ENCODE data around the gene TRPM5. TPM values are rescaled to one million over a fixed set of nuclear protein-coding genes. Genes with fewer than 3 reads are reported as not detected.

TRPM5 gene
- total RNA-seq, 3 donors from 2014 or later = 2.2 to 3.7 (median 2.5) TPM

GRCh38 chr11:2434506-2435255 is 9.6 kb downstream of the TRPM5 start:
- no peak for TF ChIP-seq CTCF (IDR thresholded peaks at IDR 0.05)
- no peak for ATAC-seq
- Histone ChIP-seq H3K9me3 (no peaks in the 10 kb centered on the region), H3K36me3 (ENCODE audit: low read depth) (no peaks in the 10 kb centered on the region), H3K4me3 (no peak overlapping the region), H3K4me1 (ENCODE audit: low read depth) (no peaks in the 10 kb centered on the region)
- DNase-seq = peak in 1 of 3 donors; percentile 10
- intact Hi-C loops (cut with DNase I, micrococcal nuclease) = no loop called here

GRCh38 chr11:2434008-2434407 is 10.3 kb downstream of the TRPM5 start:
- no peak for TF ChIP-seq CTCF (IDR thresholded peaks at IDR 0.05)
- DNase-seq (peak in 1 of 3 donors; percentile 16), ATAC-seq (peak; percentile 9)
- no peaks in the 10 kb centered on the region for H3K4me1 ChIP-seq (ENCODE audit: low read depth)
- H3K4me3 ChIP-seq = no peak overlapping the region
- intact Hi-C loops (cut with DNase I, micrococcal nuclease) = no loop called here
- H3K9me3 ChIP-seq = no peaks in the 10 kb centered on the region
- H3K36me3 ChIP-seq (ENCODE audit: low read depth) = no peaks in the 10 kb centered on the region

- Histone ChIP-seq H3K4me1 (ENCODE audit: low read depth) (no peaks in the 10 kb centered on the region), H3K36me3 (ENCODE audit: low read depth) (no peaks in the 10 kb centered on the region), H3K9me3 (no peaks in the 10 kb centered on the region), H3K4me3 (no peak overlapping the region)
- no peak for TF ChIP-seq CTCF (IDR thresholded peaks at IDR 0.05)
- DNase-seq (peak in 1 of 3 donors; percentile 12), ATAC-seq (peak; percentile 5)
- intact Hi-C loops (cut with DNase I, micrococcal nuclease) = no loop called here
These were observed 11.0 kb downstream of the TRPM5 start for GRCh38 chr11:2433106-2433925.

GRCh38 chr11:2432628-2433071 is 11.7 kb downstream of the TRPM5 start:
- ATAC-seq (no peak), DNase-seq (peak in 1 of 3 donors; percentile 17)
- intact Hi-C loops (cut with DNase I, micrococcal nuclease) = no loop called here
- TF ChIP-seq CTCF (IDR thresholded peaks at IDR 0.05) = no peak
- Histone ChIP-seq H3K4me1 (ENCODE audit: low read depth) (peaks cover 1% of the 10 kb centered on the region), H3K4me3 (no peak overlapping the region), H3K9me3 (no peaks in the 10 kb centered on the region), H3K36me3 (ENCODE audit: low read depth) (no peaks in the 10 kb centered on the region)

- ATAC-seq (no peak), DNase-seq (peak in 1 of 3 donors; percentile 17)
- intact Hi-C loops (cut with DNase I, micrococcal nuclease) = no loop called here
- Histone ChIP-seq H3K4me1 (ENCODE audit: low read depth) (peaks cover 6% of the 10 kb centered on the region), H3K4me3 (no peak overlapping the region), H3K36me3 (ENCODE audit: low read depth) (no peaks in the 10 kb centered on the region), H3K9me3 (no peaks in the 10 kb centered on the region)
- no peak for TF ChIP-seq CTCF (IDR thresholded peaks at IDR 0.05)
These were observed 12.1 kb downstream of the TRPM5 start for GRCh38 chr11:2432171-2432621.
